Activated T-cell treated with anti-CD3 and anti-CD28 coated beads, Interleukin-2, amount 50 U/mL, for 24 hours (primary cell): ENCODE measurements around the gene H6PD.

Experiments
- DNase-seq: peaks from one replicate; pipeline ENCODE4 v3.0.0-alpha.2; 2020
- H3K27ac Mint-ChIP-seq: 2 replicates; pipeline ENCODE4 v1.8.0; 2020; ENCODE audit warnings: mild to moderate bottlenecking, mixed read lengths
- H3K27me3 Mint-ChIP-seq: 2 replicates; pipeline ENCODE4 v1.8.0; 2020; ENCODE audit warnings: mixed read lengths
- H3K36me3 Mint-ChIP-seq: 2 replicates; pipeline ENCODE4 v1.8.0; 2020; ENCODE audit warnings: low read depth, mixed read lengths
- H3K4me1 Mint-ChIP-seq: 2 replicates; pipeline ENCODE4 v1.8.0; 2020; ENCODE audit warnings: low read depth, mixed read lengths
- H3K4me3 Mint-ChIP-seq: 2 replicates; pipeline ENCODE4 v1.8.0; 2020; ENCODE audit warnings: mild to moderate bottlenecking, moderate library complexity, mixed read lengths
- H3K9me3 Mint-ChIP-seq: 2 replicates; pipeline ENCODE4 v1.8.0; 2020; ENCODE audit warnings: mixed read lengths

H6PD gene

DNA sequence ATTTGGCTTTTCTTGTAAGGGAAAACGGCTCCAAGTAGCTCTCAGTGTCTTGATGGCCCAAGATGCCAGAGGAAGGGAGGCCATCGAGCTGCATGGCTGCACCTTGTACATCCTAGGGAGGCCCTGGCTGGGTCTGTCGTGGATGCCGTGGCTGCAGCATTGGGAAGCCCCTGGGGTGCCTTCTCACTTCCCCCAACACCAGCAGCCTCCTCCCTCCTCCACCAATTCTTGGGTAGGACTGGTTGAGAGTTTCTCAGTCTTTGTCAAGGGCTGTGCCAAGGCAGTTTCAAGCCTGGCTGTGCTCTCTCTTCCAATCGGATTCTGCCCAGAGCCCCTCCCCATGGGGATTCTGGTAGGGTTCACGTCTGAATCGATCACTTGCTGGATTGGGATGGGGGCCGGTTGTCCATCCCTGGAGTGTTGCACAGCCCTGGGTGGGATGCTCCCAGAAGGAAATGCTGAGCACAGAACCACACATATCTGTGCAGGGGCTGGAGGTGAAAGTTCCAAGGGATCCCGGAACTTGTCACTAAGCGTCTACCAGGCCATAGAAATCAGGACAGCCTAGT, 44.1 kb downstream of the H6PD start:
- Mint-ChIP-seq H3K4me3 (no peak overlapping the region), H3K4me1 (peaks cover 50% of the 10 kb centered on the region), H3K36me3 (no peaks in the 10 kb centered on the region), H3K27ac (no peak overlapping the region), H3K9me3 (no peaks in the 10 kb centered on the region), H3K27me3 (no peaks in the 10 kb centered on the region)
- DNase-seq: no peak

DNA sequence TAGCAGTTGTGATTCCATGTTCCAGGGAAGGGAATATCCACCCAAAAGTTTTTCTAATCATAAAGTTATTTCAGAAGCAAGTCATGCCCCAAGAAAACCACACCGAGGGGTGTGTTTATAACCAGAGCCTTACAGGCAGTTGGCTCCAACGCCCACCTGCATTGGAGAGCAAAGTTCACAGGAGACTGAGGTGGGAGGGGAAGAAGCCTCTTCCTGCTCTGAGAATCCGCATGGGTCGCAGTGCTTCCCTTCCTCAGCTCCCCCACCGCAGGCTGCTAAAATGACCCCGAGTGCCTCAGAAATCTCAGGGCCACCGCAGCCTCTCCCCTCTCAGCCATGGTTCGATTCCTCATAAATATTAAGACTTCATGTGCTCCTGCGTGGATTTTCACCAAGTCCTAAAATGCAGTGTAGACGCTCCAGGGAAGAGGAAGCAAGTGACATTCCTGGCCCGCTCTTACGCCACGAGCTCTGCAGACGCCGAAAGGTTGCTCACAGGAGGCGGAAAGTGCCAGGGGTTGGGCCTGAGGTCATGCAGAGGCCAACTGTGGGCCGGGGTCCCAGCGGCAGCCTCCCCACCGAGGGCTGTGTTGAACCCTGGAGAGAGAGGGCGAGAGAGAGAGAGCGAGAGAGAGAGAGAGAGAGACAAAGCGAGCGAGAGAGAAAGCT, 44.7 kb downstream of the H6PD start:
- Mint-ChIP-seq H3K27ac (no peak overlapping the region), H3K4me1 (peaks cover 56% of the 10 kb centered on the region), H3K27me3 (no peaks in the 10 kb centered on the region), H3K36me3 (no peaks in the 10 kb centered on the region), H3K9me3 (no peaks in the 10 kb centered on the region), H3K4me3 (no peak overlapping the region)
- no peak for DNase-seq

- peak; percentile 73 for DNase-seq
- Mint-ChIP-seq H3K4me1 (peaks cover 55% of the 10 kb centered on the region), H3K27ac (peak overlapping the region; percentile 52), H3K36me3 (no peaks in the 10 kb centered on the region), H3K4me3 (no peak overlapping the region), H3K9me3 (no peaks in the 10 kb centered on the region), H3K27me3 (no peaks in the 10 kb centered on the region)
Measured at GRCh38 chr1:9280015-9280860, 45.7 kb downstream of the H6PD start.

- peaks cover 45% of the 10 kb centered on the region for H3K4me1 Mint-ChIP-seq
- H3K9me3 Mint-ChIP-seq: no peaks in the 10 kb centered on the region
Measured at GRCh38 chr1:9281071-9281827, 46.7 kb downstream of the H6PD start.

GRCh38 chr1:9281908-9282695, 47.5 kb downstream of the H6PD start:
- DNase-seq: no peak
- Mint-ChIP-seq H3K4me3 (no peak overlapping the region), H3K27ac (no peak overlapping the region), H3K27me3 (no peaks in the 10 kb centered on the region), H3K36me3 (no peaks in the 10 kb centered on the region), H3K4me1 (peaks cover 44% of the 10 kb centered on the region), H3K9me3 (peaks cover under 1% of the 10 kb centered on the region)

More at GRCh38 chr1:9281071-9281827, 46.7 kb downstream of the H6PD start:
- no peak for DNase-seq
- no peaks in the 10 kb centered on the region for H3K27me3 Mint-ChIP-seq
- no peak overlapping the region for H3K27ac Mint-ChIP-seq
- no peaks in the 10 kb centered on the region for H3K36me3 Mint-ChIP-seq
- H3K4me3 Mint-ChIP-seq: no peak overlapping the region

GRCh38 chr1:9282696-9282955, 48.1 kb downstream of the H6PD start:
- Mint-ChIP-seq H3K27ac (no peak overlapping the region), H3K4me3 (no peak overlapping the region), H3K9me3 (peaks cover 3% of the 10 kb centered on the region), H3K4me1 (peaks cover 44% of the 10 kb centered on the region), H3K27me3 (no peaks in the 10 kb centered on the region), H3K36me3 (no peaks in the 10 kb centered on the region)
- DNase-seq: no peak

GRCh38 chr1:9284061-9284460, 49.5 kb downstream of the H6PD start:
- Mint-ChIP-seq H3K27me3 (no peaks in the 10 kb centered on the region), H3K9me3 (peaks cover 10% of the 10 kb centered on the region), H3K4me3 (no peak overlapping the region), H3K27ac (no peak overlapping the region), H3K36me3 (no peaks in the 10 kb centered on the region), H3K4me1 (peaks cover 41% of the 10 kb centered on the region)
- no peak for DNase-seq

DNA sequence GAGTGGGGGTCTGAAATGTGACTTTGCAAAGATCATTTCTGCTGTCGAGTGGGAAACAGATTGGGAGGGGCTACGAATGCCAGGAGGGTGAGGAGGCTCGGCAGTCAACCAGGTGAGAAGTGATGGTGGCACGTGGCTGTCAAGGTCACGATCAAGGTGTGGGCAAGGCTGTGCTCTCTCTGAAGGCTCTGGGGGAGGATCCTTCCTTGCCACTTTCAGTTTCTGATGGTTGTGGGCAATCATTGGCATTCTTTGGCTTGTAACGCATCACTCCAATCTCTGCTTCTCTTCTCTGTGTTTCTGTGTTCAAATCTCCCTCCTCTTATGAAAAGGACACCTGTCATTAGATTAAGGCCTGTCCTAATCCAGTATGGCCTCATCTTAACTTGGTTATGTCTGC, 52.0 kb downstream of the H6PD start:
- H3K4me1 Mint-ChIP-seq: peaks cover 34% of the 10 kb centered on the region
- H3K27ac Mint-ChIP-seq: no peak overlapping the region
- no peak for DNase-seq
- H3K27me3 Mint-ChIP-seq: peaks cover under 1% of the 10 kb centered on the region
- H3K9me3 Mint-ChIP-seq: peaks cover 11% of the 10 kb centered on the region
- no peaks in the 10 kb centered on the region for H3K36me3 Mint-ChIP-seq
- H3K4me3 Mint-ChIP-seq: no peak overlapping the region

GRCh38 chr1:9289090-9289534, 54.5 kb downstream of the H6PD start:
- Mint-ChIP-seq H3K4me3 (no peak overlapping the region), H3K27me3 (peaks cover 4% of the 10 kb centered on the region), H3K4me1 (peaks cover 18% of the 10 kb centered on the region), H3K36me3 (no peaks in the 10 kb centered on the region), H3K27ac (no peak overlapping the region), H3K9me3 (peaks cover 11% of the 10 kb centered on the region)
- DNase-seq: peak; percentile 89

DNA sequence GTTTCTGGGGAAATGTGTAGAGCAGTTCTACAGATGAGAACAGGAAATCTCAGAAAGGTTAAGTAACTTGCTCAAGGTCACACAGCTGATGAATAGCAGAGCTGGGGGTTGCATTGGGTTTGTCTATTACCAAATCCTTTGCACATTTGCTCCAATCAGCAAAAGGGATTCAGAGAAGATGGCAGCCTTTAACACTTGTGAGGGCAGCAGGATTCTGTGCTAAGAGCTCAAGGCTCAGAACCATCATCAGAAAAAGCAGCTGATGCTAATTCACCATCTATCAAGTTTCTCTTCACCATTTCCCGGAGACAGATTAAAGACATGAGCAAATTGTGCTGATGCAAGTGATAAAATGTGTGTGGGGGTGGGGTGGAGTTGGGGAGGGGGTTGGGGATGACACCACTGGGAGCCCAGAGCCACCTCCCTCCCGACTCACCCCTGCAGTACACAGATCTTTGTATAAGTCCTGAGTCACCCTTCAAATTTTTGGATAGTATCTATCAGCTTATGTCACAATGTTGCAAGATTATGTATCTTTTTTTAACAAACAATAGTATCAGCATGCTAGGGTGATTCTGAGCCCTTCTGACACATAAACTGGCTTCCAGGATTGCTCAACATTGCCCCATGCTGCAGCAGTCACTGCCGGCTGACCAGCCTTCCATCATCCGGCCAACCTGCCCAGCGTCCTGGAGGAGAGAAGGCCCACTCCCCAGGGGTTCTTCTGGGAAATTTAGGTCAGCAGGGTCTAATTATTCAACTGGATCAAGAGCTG, 55.3 kb downstream of the H6PD start:
- peaks cover 4% of the 10 kb centered on the region for H3K27me3 Mint-ChIP-seq
- no peak for DNase-seq
- H3K36me3 Mint-ChIP-seq: no peaks in the 10 kb centered on the region
- peaks cover 14% of the 10 kb centered on the region for H3K4me1 Mint-ChIP-seq
- H3K9me3 Mint-ChIP-seq: peaks cover 11% of the 10 kb centered on the region
- no peak overlapping the region for H3K4me3 Mint-ChIP-seq
- no peak overlapping the region for H3K27ac Mint-ChIP-seq

GRCh38 chr1:9291914-9292360, 57.4 kb downstream of the H6PD start:
- H3K4me1 Mint-ChIP-seq: peaks cover 14% of the 10 kb centered on the region
- no peak overlapping the region for H3K27ac Mint-ChIP-seq
- no peak for DNase-seq
- H3K27me3 Mint-ChIP-seq: peaks cover 4% of the 10 kb centered on the region
- peaks cover 11% of the 10 kb centered on the region for H3K9me3 Mint-ChIP-seq
- H3K4me3 Mint-ChIP-seq: peak overlapping the region; percentile 55
- H3K36me3 Mint-ChIP-seq: no peaks in the 10 kb centered on the region

DNA sequence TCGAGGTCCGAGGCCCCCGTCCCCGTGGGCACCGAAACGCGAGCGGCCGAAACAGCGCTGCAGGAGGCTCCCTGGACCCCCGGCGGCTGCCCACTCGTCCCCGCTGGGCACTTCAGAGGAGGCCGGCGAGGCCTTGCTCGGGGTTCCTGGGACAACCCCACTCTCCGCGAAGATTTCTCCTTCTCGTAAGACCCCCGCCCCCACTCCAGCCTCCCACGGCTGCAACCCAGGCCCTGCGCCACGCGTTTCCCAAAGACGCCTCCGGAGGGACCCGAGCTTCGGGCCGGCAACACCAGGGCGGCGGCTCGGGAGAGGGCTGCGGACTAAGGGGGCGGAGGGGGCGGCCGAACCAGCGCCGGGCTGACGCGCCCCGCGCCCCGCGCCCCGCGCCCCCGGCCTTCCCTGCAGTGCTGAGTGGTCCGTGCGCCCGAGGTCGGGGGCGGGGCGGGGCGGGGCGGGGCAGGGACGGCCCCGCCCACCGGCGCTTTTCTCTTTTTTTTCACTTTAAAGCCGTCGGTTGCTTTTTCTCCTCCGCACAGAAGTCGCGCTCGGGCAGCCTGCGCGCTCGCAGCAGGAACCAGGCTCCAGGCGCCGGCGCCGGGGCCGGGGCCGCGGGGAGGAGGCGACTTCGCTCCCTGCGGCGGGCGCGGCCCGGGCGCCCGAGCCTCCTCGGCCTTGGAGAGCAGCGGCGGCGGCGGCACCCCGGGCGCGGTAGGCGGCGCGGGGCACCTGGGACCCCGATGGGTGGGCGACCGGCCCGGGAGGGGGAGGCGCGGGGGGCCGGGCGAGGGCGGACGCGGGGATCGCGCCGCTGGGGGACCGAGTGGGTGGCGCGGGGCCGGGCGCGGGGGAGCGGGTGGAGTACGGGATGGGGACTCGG, 58.0 kb downstream of the H6PD start, which contains the start of gene SPSB1:
SPSB1 (plus strand) TSS at position 534 of the 880 bp plus-strand sequence. CDS start 62,998 bp downstream, outside the sequence.
- peak; percentile 75 for DNase-seq
- Mint-ChIP-seq H3K4me3 (peak within 1 kb of the TSS; percentile 55), H3K9me3 (peaks cover 8% of the 10 kb centered on the region), H3K27ac (no peak within 1 kb of the TSS), H3K27me3 (peaks cover 4% of the 10 kb centered on the region), H3K36me3 (no peaks in the 10 kb centered on the region), H3K4me1 (peaks cover 14% of the 10 kb centered on the region)

GRCh38 chr1:9293241-9293532, 58.6 kb downstream of the H6PD start:
- H3K4me1 Mint-ChIP-seq: peaks cover 14% of the 10 kb centered on the region
- DNase-seq: no peak

More at GRCh38 chr1:9293241-9293532, 58.6 kb downstream of the H6PD start:
- no peaks in the 10 kb centered on the region for H3K36me3 Mint-ChIP-seq
- no peak overlapping the region for H3K4me3 Mint-ChIP-seq
- peaks cover 5% of the 10 kb centered on the region for H3K9me3 Mint-ChIP-seq
- peaks cover 4% of the 10 kb centered on the region for H3K27me3 Mint-ChIP-seq
- no peak overlapping the region for H3K27ac Mint-ChIP-seq
